Sigmoid colon (tissue), 7 donors: ENCODE results near the gene CNMD. TPM values are rescaled to one million over a fixed set of nuclear protein-coding genes. Genes with fewer than 3 reads are reported as not detected.

ENCODE experiments used
- DNase-seq: peaks from one replicate; pipeline ENCODE4 v3.0.0-alpha.2; 2019
- H3K27ac ChIP-seq, 4 donors: fragments of 200-600 bp; sonication (generic); one replicate each; pipeline ENCODE4 v1.5.1; 2016 to 2019; ENCODE audit warnings: mild to moderate bottlenecking in 1 of 4
- H3K27me3 ChIP-seq, 3 donors: fragments of 200-600 bp; sonication (generic); one replicate each; pipeline ENCODE4 v1.5.1; 2019; ENCODE audit warnings: mild to moderate bottlenecking in 1 of 3
- H3K36me3 ChIP-seq, 4 donors: fragments of 200-600 bp; sonication (generic); one replicate each; pipeline ENCODE4 v1.5.1; 2016 to 2019
- H3K4me1 ChIP-seq, 4 donors: fragments of 200-600 bp; sonication (generic); one replicate each; pipeline ENCODE4 v1.5.1; 2017 to 2019
- H3K4me3 ChIP-seq, 4 donors: fragments of 200-600 bp; sonication (generic); one replicate each; pipeline ENCODE4 v1.5.1; 2017 to 2019; ENCODE audit warnings: mild to moderate bottlenecking in 2 of 4, moderate library complexity in 1 of 4
- H3K9me3 ChIP-seq, 4 donors: fragments of 200-600 bp in 3 of 4; sonication (generic) in 3 of 4; one replicate each; pipeline versions ENCODE4 v1.5.1 to v1.6.1; 2013 to 2019
- EP300 ChIP-seq, 4 donors: sonication (generic); formaldehyde crosslinking; IDR thresholded peaks; one replicate each; pipeline ENCODE4 v1.6.1; 2017; ENCODE audit warnings: antibody characterized with exemption in 4 of 4
- POLR2A ChIP-seq, 2 donors: fragments of 450-650 bp; IDR thresholded peaks; one replicate each; pipeline ENCODE4 v1.6.1; 2016; ENCODE audit warnings: antibody characterized with exemption in 2 of 2, mild to moderate bottlenecking in 2 of 2, moderate library complexity in 2 of 2
- POLR2AphosphoS5 ChIP-seq, 4 donors: sonication (generic); formaldehyde crosslinking; IDR thresholded peaks; one replicate each; pipeline ENCODE4 v1.6.1; 2017; ENCODE audit warnings: antibody characterized with exemption in 4 of 4
- WGBS, 2 donors: extraction: QIAGEN DNeasy Blood & Tissue Kit; methylation state at CpG; one replicate each; pipeline ENCODE4 v1.1.7; 2013; 5-methylcytosine and 5-hydroxymethylcytosine counted together
- intact Hi-C: fragments of 100-400 bp; cut with DNase I; formaldehyde crosslinking; loops from one replicate; pipeline ENCODE4 v1.15.1; 2023
- polyA plus RNA-seq, 3 donors: library from polyadenylated mRNA; stranded (reverse); fragments of 200-250 nt; gene quantifications; one replicate each; pipeline ENCODE4 v1.2.3, GENCODE V29; 2013
- total RNA-seq, 4 donors: library from RNA; depleted of rRNA; stranded (reverse); fragments of >200 nt; gene quantifications; one replicate each; pipeline ENCODE4 v1.1.0, GENCODE V29; 2016
- TF ChIP-seq, protein P1 (sequence below), 4 experiments: fragments of 450-650 bp in 3 of 4; fragments of 200-600 bp in 1 of 4; IDR thresholded peaks; one replicate each; pipeline ENCODE4 v1.5.1; 2016 to 2019; ENCODE audit warnings: antibody characterized with exemption in 4 of 4, mild to moderate bottlenecking in 3 of 4, moderate library complexity in 2 of 4
- donor health status: healthy with polysubstance abuse.
- donor health status: Bipolar disorder and iron deficiency.
- donor health status: healthy.

CNMD gene
- total and polyA plus RNA-seq, 7 donors = 0.10 TPM; not detected in 6

DNA sequence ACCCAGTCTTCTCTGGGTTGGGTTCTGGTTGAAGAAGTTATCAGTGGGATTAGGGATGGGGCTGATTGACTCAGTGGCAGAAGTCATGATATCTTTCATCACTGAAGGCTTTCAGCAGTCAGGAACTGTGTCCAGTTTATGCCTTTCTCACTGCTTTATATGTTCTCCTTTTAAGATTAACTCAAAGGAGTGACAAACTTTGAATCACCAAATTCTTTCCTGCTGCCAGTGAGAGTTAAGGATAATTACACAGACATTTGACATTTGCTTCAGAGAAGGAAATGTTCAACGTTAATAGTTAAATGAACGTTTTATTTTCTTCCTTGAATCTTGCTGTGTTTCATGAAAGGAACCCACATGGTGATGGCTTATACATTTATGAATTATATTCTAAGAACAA, 41.0 kb upstream of the CNMD start:
- intact Hi-C loops = no loop called here
- 21 to 39% methylated on average over 2 of the region's 2 CpGs for WGBS, 2 donors
- no peak overlapping the region for H3K27ac ChIP-seq
- H3K4me3 ChIP-seq = no peak overlapping the region
- TF ChIP-seq, protein P1, sequence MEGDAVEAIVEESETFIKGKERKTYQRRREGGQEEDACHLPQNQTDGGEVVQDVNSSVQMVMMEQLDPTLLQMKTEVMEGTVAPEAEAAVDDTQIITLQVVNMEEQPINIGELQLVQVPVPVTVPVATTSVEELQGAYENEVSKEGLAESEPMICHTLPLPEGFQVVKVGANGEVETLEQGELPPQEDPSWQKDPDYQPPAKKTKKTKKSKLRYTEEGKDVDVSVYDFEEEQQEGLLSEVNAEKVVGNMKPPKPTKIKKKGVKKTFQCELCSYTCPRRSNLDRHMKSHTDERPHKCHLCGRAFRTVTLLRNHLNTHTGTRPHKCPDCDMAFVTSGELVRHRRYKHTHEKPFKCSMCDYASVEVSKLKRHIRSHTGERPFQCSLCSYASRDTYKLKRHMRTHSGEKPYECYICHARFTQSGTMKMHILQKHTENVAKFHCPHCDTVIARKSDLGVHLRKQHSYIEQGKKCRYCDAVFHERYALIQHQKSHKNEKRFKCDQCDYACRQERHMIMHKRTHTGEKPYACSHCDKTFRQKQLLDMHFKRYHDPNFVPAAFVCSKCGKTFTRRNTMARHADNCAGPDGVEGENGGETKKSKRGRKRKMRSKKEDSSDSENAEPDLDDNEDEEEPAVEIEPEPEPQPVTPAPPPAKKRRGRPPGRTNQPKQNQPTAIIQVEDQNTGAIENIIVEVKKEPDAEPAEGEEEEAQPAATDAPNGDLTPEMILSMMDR (IDR thresholded peaks at IDR 0.05) = no peak
- TF ChIP-seq POLR2AphosphoS5 (IDR thresholded peaks at IDR 0.05) (no peak), POLR2A (IDR thresholded peaks at IDR 0.05) (no peak), EP300 (IDR thresholded peaks at IDR 0.05) (no peak)
- H3K27me3 ChIP-seq = no peaks in the 10 kb centered on the region
- H3K36me3 ChIP-seq = no peaks in the 10 kb centered on the region
- no peak for DNase-seq
- H3K9me3 ChIP-seq = no peaks in the 10 kb centered on the region
- H3K4me1 ChIP-seq = no peaks in the 10 kb centered on the region

DNA sequence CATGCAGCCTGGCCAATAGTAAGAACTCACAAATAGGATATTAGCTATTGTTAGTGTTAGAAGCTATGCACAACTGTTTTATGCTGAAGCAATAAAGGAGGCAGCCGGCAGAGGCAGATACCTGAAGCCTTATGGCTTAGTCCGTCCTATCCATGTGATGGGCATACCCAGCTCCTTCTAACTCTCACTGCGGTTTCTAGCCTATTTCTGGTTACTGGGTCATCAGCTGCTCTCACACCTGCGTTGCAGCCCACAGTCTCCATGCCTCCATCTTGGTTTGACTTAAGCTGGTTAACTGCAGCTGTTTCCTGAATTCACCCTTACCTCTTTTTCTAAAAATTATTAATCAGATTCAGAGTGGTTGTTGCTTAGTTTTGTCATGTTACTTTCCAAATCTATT, 40.5 kb upstream of the CNMD start:
- Histone ChIP-seq H3K27ac (no peak overlapping the region), H3K4me3 (no peak overlapping the region), H3K9me3 (no peaks in the 10 kb centered on the region), H3K27me3 (no peaks in the 10 kb centered on the region), H3K4me1 (no peaks in the 10 kb centered on the region), H3K36me3 (no peaks in the 10 kb centered on the region)
- intact Hi-C loops = no loop called here
- WGBS, 2 donors = 73 to 85% methylated on average over 4 of the region's 4 CpGs
- no peak for TF ChIP-seq POLR2A (IDR thresholded peaks at IDR 0.05)
- TF ChIP-seq POLR2AphosphoS5 (IDR thresholded peaks at IDR 0.05) = no peak
- TF ChIP-seq EP300 (IDR thresholded peaks at IDR 0.05) = no peak
- no peak for DNase-seq

DNA sequence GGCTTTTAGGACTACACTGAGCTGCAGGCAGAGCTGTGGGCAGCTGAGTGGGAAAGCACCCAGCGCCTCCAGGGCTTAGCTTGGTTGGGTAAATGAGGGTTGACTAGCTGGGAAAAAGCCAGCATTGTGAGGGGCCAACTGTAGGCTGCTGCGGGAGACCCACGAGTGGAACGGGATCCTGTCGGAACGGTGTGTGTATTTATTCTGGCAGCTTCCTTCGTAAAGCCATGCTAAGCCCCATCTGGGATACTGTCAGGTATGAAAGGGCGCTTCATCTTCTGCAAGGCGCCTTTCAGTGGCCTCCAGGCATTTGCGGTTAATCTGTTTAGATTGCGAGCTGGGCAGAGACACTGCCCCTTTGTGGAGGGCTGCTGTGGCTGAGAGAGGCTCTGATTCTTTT, 39.5 kb upstream of the CNMD start:
- Histone ChIP-seq H3K9me3 (no peaks in the 10 kb centered on the region), H3K27me3 (no peaks in the 10 kb centered on the region), H3K4me1 (no peaks in the 10 kb centered on the region), H3K36me3 (no peaks in the 10 kb centered on the region), H3K4me3 (no peak overlapping the region), H3K27ac (no peak overlapping the region)
- no peak for TF ChIP-seq POLR2AphosphoS5 (IDR thresholded peaks at IDR 0.05)
- TF ChIP-seq EP300 (IDR thresholded peaks at IDR 0.05) = no peak
- TF ChIP-seq, protein P1 (IDR thresholded peaks at IDR 0.05) = no peak
- no peak for TF ChIP-seq POLR2A (IDR thresholded peaks at IDR 0.05)
- intact Hi-C loops = no loop called here
- WGBS, 2 donors = 69 to 72% methylated on average over 11 of the region's 11 CpGs
- DNase-seq = no peak

DNA sequence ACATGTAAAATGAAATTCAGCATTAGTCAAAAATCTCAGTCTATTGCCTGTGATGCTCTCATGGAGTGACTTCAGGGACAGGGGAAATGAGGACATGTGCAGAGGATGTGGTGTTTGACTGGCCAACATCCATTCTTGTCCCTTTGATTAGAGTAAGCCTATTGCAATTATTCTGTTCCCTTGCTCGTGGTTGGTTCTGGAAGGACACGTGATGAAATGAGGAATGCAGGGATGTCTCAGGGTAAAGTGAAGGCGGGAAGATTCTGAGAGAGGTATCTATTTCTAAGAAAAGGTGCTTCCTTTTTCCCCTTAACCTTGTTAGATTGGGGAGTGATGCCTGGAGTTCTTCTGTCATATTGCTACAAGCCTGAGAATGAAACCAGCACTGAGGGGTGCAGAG, 37.1 kb upstream of the CNMD start:
- no peak overlapping the region for H3K27ac ChIP-seq
- no peaks in the 10 kb centered on the region for H3K27me3 ChIP-seq
- no peak overlapping the region for H3K4me3 ChIP-seq
- H3K4me1 ChIP-seq = no peaks in the 10 kb centered on the region
- no peaks in the 10 kb centered on the region for H3K9me3 ChIP-seq
- intact Hi-C loops = no loop called here
- DNase-seq = no peak
- TF ChIP-seq, protein P1 (IDR thresholded peaks at IDR 0.05) = no peak
- TF ChIP-seq POLR2A (IDR thresholded peaks at IDR 0.05) (no peak), EP300 (IDR thresholded peaks at IDR 0.05) (no peak), POLR2AphosphoS5 (IDR thresholded peaks at IDR 0.05) (no peak)
- WGBS, 2 donors = 62 to 74% methylated on average over 3 of the region's 3 CpGs
- H3K36me3 ChIP-seq = no peaks in the 10 kb centered on the region

DNA sequence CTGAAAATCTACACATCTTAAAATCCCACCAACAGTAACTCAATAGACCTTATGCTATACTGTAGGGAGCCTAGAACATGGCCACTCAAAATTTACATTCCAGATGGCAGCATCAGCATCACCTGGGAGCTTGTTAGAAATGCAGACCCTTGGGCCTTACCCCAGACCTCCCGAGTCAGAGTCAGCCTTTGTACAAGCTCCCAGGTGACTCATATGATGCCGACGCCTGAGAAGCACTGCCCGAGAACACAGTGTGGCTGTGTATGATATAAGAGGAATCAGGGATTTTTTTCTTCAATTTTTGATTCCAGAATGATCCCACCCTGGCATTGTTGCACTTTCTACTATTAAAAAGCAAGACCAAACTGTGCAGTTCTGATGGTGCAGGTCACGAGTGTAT, 35.9 kb upstream of the CNMD start:
- WGBS, 2 donors = 57 to 77% methylated on average over 5 of the region's 5 CpGs
- Histone ChIP-seq H3K27me3 (no peaks in the 10 kb centered on the region), H3K9me3 (no peaks in the 10 kb centered on the region), H3K36me3 (no peaks in the 10 kb centered on the region), H3K4me3 (no peak overlapping the region), H3K4me1 (no peaks in the 10 kb centered on the region), H3K27ac (no peak overlapping the region)
- intact Hi-C loops = no loop called here
- TF ChIP-seq, protein P1 (IDR thresholded peaks at IDR 0.05) = no peak
- TF ChIP-seq EP300 (IDR thresholded peaks at IDR 0.05) = no peak
- no peak for TF ChIP-seq POLR2AphosphoS5 (IDR thresholded peaks at IDR 0.05)
- TF ChIP-seq POLR2A (IDR thresholded peaks at IDR 0.05) = no peak
- no peak for DNase-seq
